OCI-LY7 (cell line): ENCODE measurements around the gene SLC4A4. TPM values are rescaled to one million over a fixed set of nuclear protein-coding genes. Genes with fewer than 3 reads are reported as not detected.

Experiments
- BruUV-seq: library from RNA; stranded (reverse); fragments of 400-500 nt; replicated peaks from 2 replicates; lab custom pipeline; 2021; lab: Mats Ljungman, UMichigan
- CTCF ChIA-PET: fragments of 300-600 bp; sonication (Branson Sonifier 250); formaldehyde crosslinking; loops from one replicate; lab custom pipeline; 2022; ENCODE audit warnings: antibody characterized with exemption; ENCODE audit not compliant: unreplicated experiment; lab: Charles Lee
- POLR2A ChIA-PET: fragments of 300-600 bp; sonication (Branson Sonifier 250); formaldehyde crosslinking; loops from one replicate; lab custom pipeline; 2022; ENCODE audit warnings: antibody characterized with exemption; lab: Charles Lee
- DNase-seq: peaks from one replicate; pipeline ENCODE4 v3.0.0-alpha.2; 2015; ENCODE audit warnings: low spot score
- H2AFZ ChIP-seq: fragments of 200-600 bp; sonication (generic), shearing (Covaris generic); 2 replicates; pipeline ENCODE4 v1.6.1; 2014; ENCODE audit warnings: mild to moderate bottlenecking, antibody characterized with exemption, low read length, moderate library complexity
- H3K27ac ChIP-seq: fragments of 200-600 bp; sonication (generic); 2 replicates; pipeline ENCODE4 v1.5.1; 2014; ENCODE audit warnings: mixed run types, low read depth, mild to moderate bottlenecking, moderate library complexity, low read length, inconsistent platforms; ENCODE audit not compliant: poor library complexity, severe bottlenecking
- H3K36me3 ChIP-seq: fragments of 200-600 bp; sonication (generic); 2 replicates; pipeline ENCODE4 v1.6.1; 2014; ENCODE audit warnings: mild to moderate bottlenecking, antibody characterized with exemption, low read length, moderate library complexity, mixed read lengths; ENCODE audit not compliant: insufficient read depth
- H3K4me1 ChIP-seq: fragments of 200-600 bp; sonication (generic); 2 replicates; pipeline ENCODE4 v1.5.1; 2014; ENCODE audit warnings: mild to moderate bottlenecking, low read length; ENCODE audit not compliant: insufficient read depth, poor library complexity, severe bottlenecking
- H3K4me2 ChIP-seq: fragments of 200-600 bp; sonication (generic); 2 replicates; pipeline ENCODE4 v1.6.1; 2014; ENCODE audit warnings: mild to moderate bottlenecking, low read length
- H3K4me3 ChIP-seq: fragments of 200-600 bp; sonication (generic); 2 replicates; pipeline ENCODE4 v1.5.1; 2014; ENCODE audit warnings: mild to moderate bottlenecking, low read depth, low read length; ENCODE audit not compliant: poor library complexity, severe bottlenecking
- H3K79me2 ChIP-seq: fragments of 200-600 bp; sonication (generic); 2 replicates; pipeline ENCODE4 v1.6.1; 2016; ENCODE audit warnings: low read depth, mild to moderate bottlenecking, low read length, moderate library complexity, mixed read lengths; ENCODE audit not compliant: insufficient read depth
- H3K9me2 ChIP-seq: fragments of 200-600 bp; sonication (generic); 2 replicates; pipeline ENCODE4 v1.6.1; 2016; ENCODE audit warnings: mild to moderate bottlenecking, low read length, mixed read lengths; ENCODE audit not compliant: insufficient read depth
- H3K9me3 ChIP-seq: fragments of 200-600 bp; sonication (generic); 2 replicates; pipeline ENCODE4 v1.6.1; 2014; ENCODE audit warnings: mild to moderate bottlenecking, mixed run types, low read length, mixed read lengths
- H4K20me1 ChIP-seq: fragments of 200-600 bp; sonication (generic); 2 replicates; pipeline ENCODE4 v1.6.1; 2014; ENCODE audit warnings: mild to moderate bottlenecking, antibody characterized with exemption, low read length, moderate library complexity, mixed read lengths; ENCODE audit not compliant: insufficient read depth
- CTCF ChIP-seq: fragments of 200-600 bp; sonication (generic); conservative IDR thresholded peaks from 2 replicates; pipeline ENCODE4 v1.5.1; 2014; ENCODE audit warnings: mild to moderate bottlenecking, antibody characterized with exemption, low read length, moderate library complexity, mixed read lengths
- EZH2phosphoT487 ChIP-seq: fragments of 200-600 bp; sonication (generic); IDR thresholded peaks from 2 replicates; pipeline ENCODE4 v1.6.1; 2018; ENCODE audit warnings: low read depth, borderline replicate concordance, mild to moderate bottlenecking, mixed run types, antibody characterized with exemption, low read length, moderate library complexity, mixed read lengths
- intact Hi-C: fragments of 100-400 bp; cut with micrococcal nuclease; formaldehyde crosslinking; loops from one replicate; pipeline ENCODE4 v1.10.0; 2022; ENCODE audit not compliant: unreplicated experiment
- total RNA-seq, 2 experiments: library from RNA; depleted of rRNA in 1 of 2; stranded (reverse); fragments of >200 nt in 1 of 2; shearing (Covaris generic) in 1 of 2; gene quantifications; 2 replicates each; pipeline ENCODE4 v1.2.3, GENCODE V29; 2014 to 2022

SLC4A4 gene
- total RNA-seq, 2 experiments from 2014 or later: not detected

DNA sequence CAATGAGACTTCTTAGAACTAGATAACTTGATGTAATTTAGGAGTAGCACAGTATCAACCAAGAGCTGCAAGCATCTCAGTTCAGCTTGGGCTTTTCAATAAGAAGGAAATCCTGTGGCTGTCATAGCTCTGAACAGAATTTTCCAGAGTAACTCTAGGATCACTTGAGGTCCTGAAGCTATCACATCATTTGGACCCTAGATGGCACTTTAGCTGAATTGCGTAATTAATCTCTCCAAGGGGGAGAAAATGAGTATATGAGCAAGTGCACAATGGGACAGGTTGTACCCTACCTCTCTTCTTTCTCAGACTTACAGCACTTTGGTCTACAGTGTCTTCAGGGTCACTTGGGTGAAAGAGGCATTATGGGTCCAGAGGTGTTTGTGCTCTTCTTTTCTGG lies 45.2 kb downstream of the SLC4A4 start:
- BruUV-seq: no TSS peak
- H2AFZ ChIP-seq: no peak overlapping the region
- CTCF ChIA-PET: no interaction called here

GRCh38 chr4:71389149-71389827 lies 50.5 kb downstream of the SLC4A4 start:
- no TSS peak for BruUV-seq
- Histone ChIP-seq H3K36me3 (no peaks in the 10 kb centered on the region), H3K4me3 (no peak overlapping the region), H3K9me3 (no peaks in the 10 kb centered on the region), H3K4me2 (no peak overlapping the region), H3K27ac (no peak overlapping the region), H3K9me2 (no peaks in the 10 kb centered on the region), H3K4me1 (no peaks in the 10 kb centered on the region), H3K79me2 (no peaks in the 10 kb centered on the region), H4K20me1 (no peaks in the 10 kb centered on the region), H2AFZ (no peak overlapping the region)
- ChIA-PET POLR2A (interaction anchor here (1.6 kb wide), 1 partner anchor 23 kb away, joined by 5 read pairs; no protein-coding TSS in a partner anchor), CTCF (no interaction called here)
- TF ChIP-seq CTCF: no peak
- TF ChIP-seq EZH2phosphoT487: no peak
- no peak for DNase-seq
- intact Hi-C loops: no loop called here

More for the DNA sequence above, 45.2 kb downstream of the SLC4A4 start:
- no peaks in the 10 kb centered on the region for H4K20me1 ChIP-seq
- H3K27ac ChIP-seq: no peak overlapping the region
- H3K79me2 ChIP-seq: no peaks in the 10 kb centered on the region
- POLR2A ChIA-PET: no interaction called here
- H3K9me3 ChIP-seq: no peaks in the 10 kb centered on the region
- no peaks in the 10 kb centered on the region for H3K4me1 ChIP-seq
- H3K4me3 ChIP-seq: no peak overlapping the region
- TF ChIP-seq EZH2phosphoT487: no peak
- TF ChIP-seq CTCF: no peak
- intact Hi-C loops: no loop called here
- DNase-seq: no peak
- no peaks in the 10 kb centered on the region for H3K36me3 ChIP-seq
- H3K9me2 ChIP-seq: no peaks in the 10 kb centered on the region
- H3K4me2 ChIP-seq: no peak overlapping the region

GRCh38 chr4:71392109-71392508 lies 53.3 kb downstream of the SLC4A4 start:
- no peak overlapping the region for H2AFZ ChIP-seq
- DNase-seq: no peak
- H3K9me3 ChIP-seq: no peaks in the 10 kb centered on the region
- no peak overlapping the region for H3K27ac ChIP-seq
- H3K4me2 ChIP-seq: no peak overlapping the region
- ChIA-PET POLR2A (interaction anchor here (0.8 kb wide), 1 partner anchor 55 kb away, joined by 3 read pairs; no protein-coding TSS in a partner anchor), CTCF (no interaction called here)
- no peaks in the 10 kb centered on the region for H3K9me2 ChIP-seq
- no peaks in the 10 kb centered on the region for H3K4me1 ChIP-seq
- H3K36me3 ChIP-seq: no peaks in the 10 kb centered on the region
- intact Hi-C loops: no loop called here
- no peaks in the 10 kb centered on the region for H3K79me2 ChIP-seq
- BruUV-seq: no TSS peak
- H4K20me1 ChIP-seq: no peaks in the 10 kb centered on the region
- H3K4me3 ChIP-seq: no peak overlapping the region
- TF ChIP-seq EZH2phosphoT487: no peak
- no peak for TF ChIP-seq CTCF
